HepG2 (cell line): Measurements from ENCODE around the gene ARL9. TPM values are rescaled to one million over a fixed set of nuclear protein-coding genes. Genes with fewer than 3 reads are reported as not detected.

Experiments
- ATAC-seq: fragments of 200-7000 bp; cut with Tn5 transposase; 3 replicates; pipeline ENCODE4 v1.9.1; 2020; ENCODE audit warnings: mild to moderate bottlenecking, moderate library complexity
- BruUV-seq: library from RNA; stranded (reverse); fragments of 400-500 nt; replicated peaks from 2 replicates; lab custom pipeline; 2021; lab: Mats Ljungman, UMichigan
- CTCF ChIA-PET: fragments of 300-600 bp; formaldehyde crosslinking; extraction: SDS; loops from one replicate; lab custom pipeline; 2021; ENCODE audit warnings: low total read pairs, inconsistent platforms, low intra/inter-chr PET ratio; lab: Yijun Ruan, JAX
- POLR2A ChIA-PET: fragments of 350-600 bp; sonication (Branson Sonifier 250); formaldehyde crosslinking; loops from one replicate; lab custom pipeline; 2020; ENCODE audit warnings: antibody characterized with exemption, inconsistent platforms; lab: Yijun Ruan, JAX
- DNase-seq: peaks from one replicate; pipeline ENCODE4 v3.0.0-alpha.2; 2015; ENCODE audit warnings: low spot score
- FAIRE-seq: peaks from 3 replicates; lab custom pipeline; 2011; peaks lifted over from hg19 to GRCh38; lab: Jason Lieb, UNC
- H2AFZ ChIP-seq: one replicate; pipeline ENCODE4 v1.6.1; 2011; ENCODE audit warnings: low read length, inconsistent platforms
- H3K27ac ChIP-seq: fragments of 300-600 bp; 3 replicates; pipeline ENCODE4 v1.8.0; 2011; ENCODE audit warnings: mixed run types, mild to moderate bottlenecking, mixed read lengths, low read length, inconsistent platforms; ENCODE audit not compliant: insufficient read depth; ENCODE audit errors: extremely low read length
- H3K27me3 ChIP-seq, 2 experiments: fragments of 200-600 bp in 1 of 2; 2 replicates in 1 of 2; 3 replicates in 1 of 2; pipeline versions ENCODE4 v1.6.0 to v1.8.0; 2011; ENCODE audit warnings: low read length in 2 of 2, mild to moderate bottlenecking in 2 of 2, moderate library complexity in 2 of 2, inconsistent platforms in 1 of 2; ENCODE audit not compliant: insufficient read depth in 2 of 2, control insufficient read depth in 1 of 2
- H3K36me3 ChIP-seq, 2 experiments: fragments of 200-600 bp in 1 of 2; replicated peaks in 1 of 2; 2 replicates in 1 of 2; 3 replicates in 1 of 2; pipeline versions ENCODE4 v1.5.1 to v1.8.0; 2011; ENCODE audit warnings: low read length in 2 of 2, inconsistent platforms in 1 of 2; ENCODE audit not compliant: insufficient read depth in 2 of 2, control insufficient read depth in 1 of 2
- H3K4me1 ChIP-seq: 2 replicates; pipeline ENCODE4 v1.5.1; 2012; ENCODE audit warnings: low read length, inconsistent platforms; ENCODE audit not compliant: insufficient read depth
- H3K4me2 ChIP-seq: 2 replicates; pipeline ENCODE4 v1.6.0; 2011; ENCODE audit warnings: low read depth, low read length, inconsistent platforms
- H3K4me3 ChIP-seq, 3 experiments: fragments of 200-600 bp in 1 of 3; sonication (generic), shearing (Covaris generic) in 1 of 3; replicated peaks in 1 of 3; 2 replicates each; pipeline ENCODE4 v1.5.1; 2011 to 2016; ENCODE audit warnings: low read length in 3 of 3, inconsistent platforms in 2 of 3, low read depth in 2 of 3, mild to moderate bottlenecking in 2 of 3, control low read depth in 1 of 3, mixed read lengths in 1 of 3; ENCODE audit not compliant: insufficient read depth in 1 of 3
- H3K79me2 ChIP-seq: one replicate; pipeline ENCODE4 v1.6.1; 2011; ENCODE audit warnings: low read length, inconsistent platforms; ENCODE audit not compliant: insufficient read depth
- H3K9ac ChIP-seq: 2 replicates; pipeline ENCODE4 v1.6.0; 2011; ENCODE audit warnings: mild to moderate bottlenecking, low read depth, low read length, inconsistent platforms; ENCODE audit not compliant: insufficient read depth
- H3K9me3 ChIP-seq: 2 replicates; pipeline ENCODE4 v1.5.1; 2012; ENCODE audit warnings: mild to moderate bottlenecking, low read length
- H4K20me1 ChIP-seq: 2 replicates; pipeline ENCODE4 v1.6.0; 2011; ENCODE audit warnings: inconsistent platforms, mild to moderate bottlenecking, low read length, moderate library complexity; ENCODE audit not compliant: insufficient read depth
- ATF2 ChIP-seq: sonication (generic); formaldehyde crosslinking; IDR thresholded peaks from 2 replicates; pipeline ENCODE4 v1.4.0; 2020; ENCODE audit warnings: missing genetic modification reagents
- ATF7 ChIP-seq, 2 experiments: fragments of 450-650 bp in 1 of 2; sonication (generic) in 1 of 2; formaldehyde crosslinking in 1 of 2; IDR thresholded peaks; 2 replicates each; pipeline versions ENCODE4 v1.4.0 to v1.6.1; 2016 to 2020; ENCODE audit warnings: antibody characterized with exemption in 1 of 2, mild to moderate bottlenecking in 1 of 2, missing genetic modification reagents in 1 of 2
- CENPT ChIP-seq: sonication (generic); formaldehyde crosslinking; IDR thresholded peaks from 2 replicates; pipeline ENCODE4 v1.8.0; 2022; ENCODE audit warnings: low read depth, mild to moderate bottlenecking, moderate library complexity, missing genetic modification reagents
- EZH2 ChIP-seq: conservative IDR thresholded peaks from 2 replicates; pipeline ENCODE4 v1.6.1; 2012; ENCODE audit warnings: mild to moderate bottlenecking, low read depth, low read length, moderate library complexity
- HOXA5 ChIP-seq: sonication (generic); formaldehyde crosslinking; IDR thresholded peaks from 2 replicates; pipeline ENCODE4 v1.4.0; 2020; ENCODE audit warnings: missing genetic modification reagents
- IRF2 ChIP-seq: IDR thresholded peaks from 2 replicates; pipeline ENCODE4 v1.6.1; 2018; ENCODE audit warnings: missing genetic modification reagents, missing compliant biosample characterization
- KMT2A ChIP-seq: sonication (generic); formaldehyde crosslinking; IDR thresholded peaks from 2 replicates; pipeline ENCODE4 v1.4.0; 2020; ENCODE audit warnings: missing genetic modification reagents
- RBAK ChIP-seq: sonication (generic); formaldehyde crosslinking; IDR thresholded peaks from 2 replicates; pipeline ENCODE4 v1.5.1; 2020; ENCODE audit warnings: mild to moderate bottlenecking, missing genetic modification reagents
- SNRNP70 ChIP-seq: fragments of 200-400 bp; formaldehyde crosslinking; IDR thresholded peaks from 2 replicates; pipeline ENCODE4 v1.6.1; 2017; ENCODE audit warnings: mild to moderate bottlenecking, low read depth, low read length, moderate library complexity
- TRIM22 ChIP-seq: fragments of 450-650 bp; IDR thresholded peaks from 2 replicates; pipeline ENCODE4 v1.6.1; 2017
- U2AF1 ChIP-seq: fragments of 200-400 bp; formaldehyde crosslinking; optimal IDR thresholded peaks from 2 replicates; pipeline ENCODE3; 2017; ENCODE audit warnings: mild to moderate bottlenecking, low read depth, low read length
- ZFYVE20 ChIP-seq: sonication (generic); formaldehyde crosslinking; IDR thresholded peaks from 2 replicates; pipeline ENCODE4 v1.8.0; 2023; ENCODE audit warnings: low read depth, mild to moderate bottlenecking, moderate library complexity, missing genetic modification reagents, borderline replicate concordance
- ZNF101 ChIP-seq: sonication (generic); formaldehyde crosslinking; IDR thresholded peaks from 2 replicates; pipeline ENCODE4 v1.4.0; 2020; ENCODE audit warnings: mild to moderate bottlenecking, low read depth, missing genetic modification reagents, borderline replicate concordance
- ZNF326 ChIP-seq: sonication (generic); formaldehyde crosslinking; IDR thresholded peaks from 2 replicates; pipeline ENCODE4 v1.4.0; 2020; ENCODE audit warnings: missing genetic modification reagents, borderline replicate concordance
- ZNF781 ChIP-seq: sonication (generic); formaldehyde crosslinking; IDR thresholded peaks from 2 replicates; pipeline ENCODE4 v1.5.1; 2020; ENCODE audit warnings: borderline replicate concordance, mild to moderate bottlenecking, missing genetic modification reagents; ENCODE audit errors: not compliant biosample characterization
- WGBS: methylation state at CpG from one replicate; pipeline ENCODE4 v1.1.6; 2017; ENCODE audit warnings: low lambda C conversion rate; 5-methylcytosine and 5-hydroxymethylcytosine counted together
- in situ Hi-C: cut with HindIII; loops from 2 replicates; pipeline ENCODE4 v1.10.0; 2017; ENCODE audit warnings: low pct_unique_long_range_greater_than_20kb; ENCODE audit not compliant: extremely low pct_ligation_motif_present
- intact Hi-C: fragments of 100-400 bp; cut with micrococcal nuclease; formaldehyde crosslinking; loops from one replicate; pipeline ENCODE4 v1.10.0; 2022; ENCODE audit not compliant: unreplicated experiment
- polyA plus RNA-seq, 8 experiments: library from polyadenylated mRNA; depleted of rRNA in 3 of 8; stranded (reverse) in 7 of 8; unstranded in 1 of 8; fragments of >200 nt; fragmentation: Illumina TruSeq in 4 of 8; extraction: Trizol in 4 of 8; gene quantifications; 2 replicates each; pipeline versions ENCODE4 v1.2.1 to v1.2.3, GENCODE V29; 2011 to 2016; ENCODE audit warnings: low read depth in 4 of 8, missing spikeins in 1 of 8, mixed read lengths in 1 of 8; ENCODE audit not compliant: insufficient read depth in 1 of 8
- total RNA-seq, 5 experiments: library from RNA; depleted of rRNA; stranded (reverse); fragments of >200 nt; fragmentation: Illumina TruSeq; extraction: Trizol; gene quantifications; 2 replicates each; pipeline ENCODE4 v1.2.3, GENCODE V29; 2016; ENCODE audit warnings: low read depth in 1 of 5

The ARL9 gene
- total and polyA plus RNA-seq, 2 of the 13 experiments (the other 11 are each of a cell fraction or from before 2014, with no cell fraction given): not detected

DNA sequence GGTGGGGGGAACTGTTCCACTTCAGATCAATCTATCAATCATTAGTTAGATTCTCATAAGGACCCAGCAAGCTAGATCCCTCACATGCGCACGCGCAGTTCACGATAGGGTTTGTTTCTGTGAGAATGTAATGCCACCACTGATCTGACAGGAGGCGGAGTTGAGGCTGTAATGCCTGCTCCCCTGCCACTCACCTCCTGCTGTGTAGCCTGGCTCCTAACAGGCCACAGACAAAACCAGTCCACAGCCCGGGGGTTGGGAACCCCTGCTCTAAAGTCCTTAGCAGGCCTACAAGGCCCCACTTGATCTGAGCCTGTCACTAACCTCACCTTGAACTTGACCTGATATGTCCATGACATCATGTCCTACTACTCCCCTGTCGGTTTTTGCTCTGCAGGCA is 30.3 kb downstream of the ARL9 start:
- Histone ChIP-seq H3K36me3 (no peaks in the 10 kb centered on the region), H3K27ac (no peak overlapping the region), H3K4me3 (no peak overlapping the region), H3K9me3 (no peaks in the 10 kb centered on the region), H3K4me2 (no peak overlapping the region), H4K20me1 (no peaks in the 10 kb centered on the region), H3K4me1 (peaks cover 5% of the 10 kb centered on the region), H3K27me3 (peaks cover 0 to 21% of the 10 kb centered on the region in 2 experiments; a peak in 3 of 5 replicates)
- DNase-seq (no peak), ATAC-seq (no peak), FAIRE-seq (no peak)
- 70% methylated on average over 5 of the region's 7 CpGs for WGBS
- CTCF ChIA-PET: interaction anchor here (0.9 kb wide), 1 partner anchor 264 kb away, joined by 3 read pairs; no protein-coding TSS in a partner anchor
- POLR2A ChIA-PET: no interaction called here
- intact Hi-C loops: no loop called here
- in situ Hi-C loops: no loop called here
- no peak for TF ChIP-seq KMT2A (CRISPR knock-in tag)
- TF ChIP-seq ZFYVE20 (CRISPR knock-in tag): no peak
- no peak for TF ChIP-seq RBAK
- no peak for TF ChIP-seq ZNF326 (CRISPR knock-in tag)
- TF ChIP-seq ATF7 (IDR thresholded peaks at IDR 0.05): peak; percentile 31; the same call in 1 of the 2 replicates
- no peak for TF ChIP-seq ATF7 (CRISPR knock-in tag; IDR thresholded peaks at IDR 0.05)
- TF ChIP-seq IRF2: no peak
- TF ChIP-seq, all 625 proteins: peak for 1
- H3K9ac ChIP-seq: no peak overlapping the region
- no peak overlapping the region for H2AFZ ChIP-seq
- BruUV-seq: no TSS peak
- H3K79me2 ChIP-seq: no peaks in the 10 kb centered on the region

GRCh38 chr4:56537147-56537546 is 31.6 kb downstream of the ARL9 start:
- CTCF ChIA-PET: no interaction called here
- Histone ChIP-seq H3K79me2 (no peaks in the 10 kb centered on the region), H3K27me3 (peaks cover 0 to 9% of the 10 kb centered on the region in 2 experiments; a peak in 3 of 5 replicates), H4K20me1 (no peaks in the 10 kb centered on the region), H3K9me3 (no peaks in the 10 kb centered on the region), H3K4me1 (no peaks in the 10 kb centered on the region), H3K27ac (no peak overlapping the region), H3K4me2 (no peak overlapping the region), H3K36me3 (no peaks in the 10 kb centered on the region), H2AFZ (no peak overlapping the region), H3K9ac (no peak overlapping the region), H3K4me3 (no peak overlapping the region)
- no peak for ATAC-seq
- intact Hi-C loops: no loop called here
- no peak for FAIRE-seq
- no peak for DNase-seq
- in situ Hi-C loops: no loop called here
- 9% methylated on average over 1 of the region's 1 CpG for WGBS
- POLR2A ChIA-PET: no interaction called here
- no TSS peak for BruUV-seq
- TF ChIP-seq ATF2 (CRISPR knock-in tag) (no peak), HOXA5 (no peak), U2AF1 (no peak), ATF7 (IDR thresholded peaks at IDR 0.05) (no peak), ATF7 (CRISPR knock-in tag; IDR thresholded peaks at IDR 0.05) (no peak), ZNF781 (CRISPR knock-in tag) (no peak), CENPT (CRISPR knock-in tag) (no peak), SNRNP70 (no peak), ZNF101 (CRISPR knock-in tag) (no peak), EZH2 (no peak), TRIM22 (no peak)
